Measurements from ENCODE around the gene RNF220.

The RNF220 gene

DNA sequence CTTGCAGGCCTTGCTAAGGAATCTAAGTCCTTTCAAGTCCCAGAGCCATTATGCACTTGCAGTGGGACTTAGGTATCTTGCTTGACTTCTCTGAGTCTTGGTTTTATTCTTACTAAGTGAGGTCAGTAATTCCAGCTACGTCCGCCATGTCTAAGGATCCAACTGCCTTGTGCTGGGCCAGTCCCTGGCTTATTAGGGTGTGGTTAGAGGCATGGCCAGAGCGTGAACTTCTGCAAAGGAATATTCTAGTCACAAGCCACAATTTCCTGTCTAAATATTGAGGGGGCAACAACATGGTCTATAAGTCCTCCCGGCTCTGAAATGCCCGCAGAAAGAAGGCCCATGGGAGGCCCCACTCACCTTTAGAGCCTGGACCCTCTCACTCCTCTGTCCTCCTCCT lies 186.3 kb downstream of the RNF220 start:
- no peak for DNase-seq

DNA sequence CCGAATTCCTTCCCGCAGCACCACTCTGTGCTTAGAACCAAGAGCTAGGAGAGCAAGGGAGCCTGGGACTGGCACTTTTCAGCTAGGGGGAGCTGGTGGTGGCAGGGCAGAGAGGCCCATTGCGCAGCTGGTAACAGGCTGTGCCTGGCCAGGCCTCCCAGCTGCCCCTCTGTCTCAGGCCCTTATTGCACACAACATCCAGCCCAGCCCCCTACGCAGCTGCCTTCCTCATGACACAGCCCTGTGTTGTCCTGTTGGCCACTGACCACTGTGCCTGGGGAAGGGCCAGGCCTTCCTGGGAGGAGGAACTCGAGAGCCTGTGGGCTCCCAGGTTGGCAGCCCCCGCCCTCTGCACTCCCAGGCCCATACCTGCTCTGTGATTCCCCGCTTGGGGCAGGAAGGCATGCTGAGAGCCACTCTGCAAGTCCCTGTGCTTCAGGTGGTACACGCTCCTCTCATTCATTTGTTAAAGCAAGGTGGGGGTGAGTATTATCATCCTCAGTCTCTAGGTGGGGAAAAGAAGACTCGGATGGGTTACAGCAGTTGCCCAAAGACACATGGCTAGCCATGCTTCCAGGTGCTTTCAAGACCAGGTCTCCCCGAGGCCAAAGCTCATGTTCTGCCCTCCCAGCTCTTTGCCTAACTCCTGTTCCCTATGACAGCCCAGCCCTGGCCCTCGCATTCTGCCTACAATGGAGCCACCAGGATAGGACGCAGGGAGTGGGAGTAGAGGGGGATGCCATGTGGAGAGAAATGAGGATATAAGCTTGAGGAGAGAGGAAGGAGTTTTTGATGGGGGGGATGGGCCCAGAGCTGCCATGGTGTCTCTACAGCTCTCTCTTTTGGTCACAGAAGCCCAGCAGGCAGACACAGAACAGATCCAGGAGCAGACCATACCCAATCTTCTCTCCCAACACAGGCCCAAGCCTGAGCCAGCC lies 187.4 kb downstream of the RNF220 start:
- no peak for DNase-seq

DNA sequence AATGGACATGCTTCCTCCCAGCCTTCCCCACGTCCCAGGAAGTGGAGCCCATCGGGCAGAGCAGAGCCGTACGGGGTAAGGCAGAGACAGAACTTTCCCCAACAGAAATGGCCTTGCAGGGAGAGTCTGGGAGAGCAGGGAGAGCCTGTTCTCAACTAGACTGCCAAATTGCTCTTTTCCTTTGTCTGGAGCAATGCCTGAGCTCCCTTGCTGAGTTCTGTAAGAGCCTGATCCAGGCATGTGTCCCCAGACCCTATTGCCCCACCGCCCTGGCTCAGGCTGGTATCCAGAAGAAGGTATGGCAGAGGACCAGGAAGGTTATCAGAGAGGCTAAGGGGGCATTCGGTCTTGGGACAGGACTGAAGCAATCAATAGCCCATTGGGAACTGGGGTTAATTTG lies 189.3 kb downstream of the RNF220 start:
- DNase-seq, result no peak

DNA sequence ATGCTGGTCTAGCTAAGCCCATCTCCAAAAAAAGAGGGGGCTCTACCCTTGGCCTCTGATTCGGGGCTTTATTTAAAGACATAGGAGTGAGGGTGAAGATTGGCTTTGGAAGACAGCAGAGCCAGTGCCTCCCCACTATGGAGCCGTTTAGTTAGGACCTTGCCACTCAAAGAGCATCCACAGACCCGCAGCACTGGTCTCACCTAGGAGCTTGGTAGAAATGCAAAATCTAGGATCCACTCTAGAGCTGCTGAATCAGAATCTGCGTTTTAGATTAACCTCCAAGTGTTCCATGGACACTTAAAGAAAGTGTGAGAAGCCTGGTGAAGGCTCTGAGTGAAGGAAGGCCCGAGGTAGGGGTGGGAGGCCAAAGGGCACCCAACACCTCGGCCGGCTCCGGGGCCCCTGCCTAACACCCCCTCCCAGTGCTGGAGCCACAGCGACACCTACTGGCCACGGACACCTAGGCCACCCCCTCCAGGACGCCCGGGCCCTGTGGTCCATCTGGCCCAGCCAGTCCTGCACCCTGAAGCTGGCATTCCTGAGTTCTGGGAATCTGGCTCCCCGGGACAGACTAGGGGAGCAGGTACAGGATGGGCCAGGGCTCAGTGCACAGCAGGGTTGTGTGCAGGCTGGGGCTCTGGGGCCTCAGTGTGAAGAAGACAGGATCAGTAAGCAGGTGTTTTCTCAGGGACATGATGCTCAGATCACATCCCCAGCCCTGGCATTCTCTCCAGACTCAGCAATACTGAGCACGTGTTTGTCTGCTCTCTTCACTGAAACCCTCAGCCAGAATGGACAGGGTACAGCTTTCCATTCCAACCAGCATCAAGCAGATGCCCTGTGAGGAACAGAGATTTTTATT lies 190.0 kb downstream of the RNF220 start:
- peak; percentile 29 for DNase-seq

DNA sequence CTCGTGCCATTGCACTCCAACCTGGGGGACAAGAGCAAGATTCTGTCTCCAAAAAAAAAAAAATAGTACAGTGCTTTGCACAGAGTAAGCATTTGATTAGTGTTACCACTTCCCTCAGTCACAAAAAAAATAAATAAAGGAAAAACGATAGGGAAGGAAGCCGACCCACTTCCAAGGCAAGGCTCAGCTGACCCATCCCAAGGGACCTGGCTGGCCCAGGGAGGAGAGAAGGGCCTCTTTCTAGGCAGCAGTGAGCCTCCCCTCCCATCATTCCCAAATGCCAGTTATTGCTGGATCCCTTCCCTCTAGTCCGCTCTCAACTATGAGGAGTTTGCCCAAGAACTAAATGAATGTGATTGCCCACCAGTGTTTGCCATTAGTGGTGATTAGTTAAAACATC lies 191.5 kb downstream of the RNF220 start:
- no peak for DNase-seq

DNA sequence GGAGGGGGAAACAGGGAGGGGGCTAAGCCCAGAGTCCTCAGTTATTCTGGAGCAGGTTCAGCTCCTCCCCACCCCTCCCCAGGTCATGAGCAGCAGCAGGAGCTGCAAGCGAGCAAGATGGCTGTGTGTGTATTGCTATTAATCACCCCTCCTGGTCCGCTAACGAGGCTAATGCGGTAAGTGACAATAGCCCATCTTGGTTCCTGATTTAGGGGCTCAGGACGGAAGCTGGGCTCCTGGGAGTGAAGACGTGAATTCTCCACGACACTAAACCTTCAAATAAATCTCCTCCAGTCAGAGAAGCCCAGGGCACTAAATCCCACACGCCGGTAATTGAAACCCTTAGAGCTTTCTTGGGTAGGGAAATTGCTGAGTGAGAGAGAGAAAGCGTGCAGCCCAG lies 193.1 kb downstream of the RNF220 start:
- DNase-seq, result no peak

DNA sequence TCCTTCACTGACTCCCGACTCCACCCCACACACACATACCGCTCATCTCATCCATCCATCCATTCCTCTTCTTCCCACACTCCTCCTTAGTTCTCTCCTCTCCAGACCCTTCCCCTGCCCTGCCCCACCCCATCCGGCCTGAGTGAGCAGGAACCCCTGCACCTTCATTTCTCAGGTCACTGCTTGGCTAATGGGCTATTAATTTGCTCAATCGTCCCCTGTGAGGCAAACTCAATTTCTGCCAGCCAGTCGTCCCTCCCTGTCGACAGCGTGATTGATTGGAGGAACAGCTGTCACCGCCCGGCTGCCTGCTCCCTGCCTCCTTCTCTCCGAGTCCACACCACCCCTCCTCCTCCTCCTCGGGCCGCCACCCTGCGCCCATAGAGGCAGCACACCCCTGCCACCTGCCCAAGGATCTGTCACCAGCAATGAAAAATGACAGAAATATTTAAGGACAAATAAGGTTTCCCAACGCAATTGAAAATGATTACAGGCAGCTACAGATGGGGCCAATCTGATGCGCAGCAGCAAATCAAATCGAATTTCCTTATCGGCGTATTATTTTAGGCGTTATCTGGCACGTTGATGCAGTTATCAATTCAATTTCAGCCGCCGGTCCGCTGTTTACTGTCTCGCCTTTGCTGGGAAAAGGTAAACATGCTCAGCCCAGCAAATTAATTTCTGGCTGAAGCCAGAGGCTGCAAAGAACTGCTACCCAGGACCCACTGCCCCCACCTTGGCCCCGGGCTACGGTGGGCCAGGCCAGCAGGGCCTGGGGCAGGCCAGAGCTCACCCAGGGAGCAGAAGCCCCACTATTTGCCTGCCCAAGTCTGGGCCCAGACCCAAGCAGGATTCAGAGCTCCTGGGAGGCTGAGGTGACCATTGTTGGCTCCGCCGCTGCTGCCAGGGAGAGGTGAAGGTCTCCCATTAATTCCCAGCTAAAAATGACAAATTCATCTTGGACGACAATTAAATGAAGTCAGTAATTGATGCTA lies 197.9 kb downstream of the RNF220 start:
- no peak for DNase-seq

DNA sequence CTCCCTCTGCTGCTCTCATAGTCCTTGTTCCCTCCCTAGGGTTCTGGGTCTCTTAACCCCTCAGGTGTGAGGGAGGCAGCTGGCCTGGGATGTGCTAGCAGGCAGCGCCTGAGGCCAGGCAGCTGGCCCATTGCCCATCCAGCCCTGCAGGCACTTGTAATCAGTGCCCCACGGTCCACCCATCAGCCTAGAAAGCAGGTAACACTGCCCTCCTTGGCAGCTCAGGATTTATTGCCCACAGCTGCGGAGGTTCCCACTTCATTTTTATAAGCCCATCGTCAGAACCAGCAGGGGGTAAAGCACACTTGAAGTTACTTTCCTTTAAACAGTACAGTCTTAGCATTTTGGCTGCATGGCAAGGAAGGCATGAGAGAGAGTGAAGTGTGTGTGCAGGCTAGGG lies 198.7 kb downstream of the RNF220 start:
- no peak for DNase-seq

DNA sequence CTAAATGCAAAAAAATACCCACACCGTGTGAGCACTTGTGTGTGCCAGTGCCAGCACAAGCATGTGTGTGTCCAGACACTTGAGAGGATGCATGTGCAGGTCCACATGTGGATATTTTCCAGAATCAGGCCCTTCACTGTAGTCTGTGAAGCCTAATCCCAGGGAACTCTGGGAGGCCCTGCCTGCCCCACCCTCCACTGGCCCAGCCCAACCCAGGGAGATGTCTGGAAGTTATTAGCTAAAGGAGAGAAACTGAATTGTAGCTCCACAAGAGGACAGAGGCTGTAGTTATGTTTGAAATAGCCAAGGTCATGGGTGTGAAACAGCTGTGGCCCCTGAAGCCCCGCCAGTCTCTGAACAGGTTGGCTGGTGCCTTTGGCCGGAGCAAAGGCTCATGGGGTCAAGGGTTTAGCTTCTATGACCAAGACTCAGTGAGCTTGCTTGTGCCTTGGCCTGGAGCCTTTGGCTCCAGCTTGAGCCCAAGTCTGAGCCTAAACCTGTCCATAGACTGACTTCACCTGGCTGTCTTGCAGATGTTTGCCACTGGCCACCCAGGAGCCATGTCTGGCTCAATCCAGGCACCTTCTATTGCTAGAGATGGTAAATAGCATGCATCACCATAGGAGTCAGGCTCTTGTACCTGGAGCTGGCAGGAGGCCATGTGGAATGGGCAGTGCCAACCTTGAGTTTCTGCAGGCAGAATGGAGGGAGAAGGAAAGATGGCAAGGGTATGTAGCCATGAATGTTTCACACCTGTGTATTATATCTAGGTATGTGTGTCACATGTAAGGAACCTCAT lies 199.3 kb downstream of the RNF220 start:
- no peak for DNase-seq

DNA sequence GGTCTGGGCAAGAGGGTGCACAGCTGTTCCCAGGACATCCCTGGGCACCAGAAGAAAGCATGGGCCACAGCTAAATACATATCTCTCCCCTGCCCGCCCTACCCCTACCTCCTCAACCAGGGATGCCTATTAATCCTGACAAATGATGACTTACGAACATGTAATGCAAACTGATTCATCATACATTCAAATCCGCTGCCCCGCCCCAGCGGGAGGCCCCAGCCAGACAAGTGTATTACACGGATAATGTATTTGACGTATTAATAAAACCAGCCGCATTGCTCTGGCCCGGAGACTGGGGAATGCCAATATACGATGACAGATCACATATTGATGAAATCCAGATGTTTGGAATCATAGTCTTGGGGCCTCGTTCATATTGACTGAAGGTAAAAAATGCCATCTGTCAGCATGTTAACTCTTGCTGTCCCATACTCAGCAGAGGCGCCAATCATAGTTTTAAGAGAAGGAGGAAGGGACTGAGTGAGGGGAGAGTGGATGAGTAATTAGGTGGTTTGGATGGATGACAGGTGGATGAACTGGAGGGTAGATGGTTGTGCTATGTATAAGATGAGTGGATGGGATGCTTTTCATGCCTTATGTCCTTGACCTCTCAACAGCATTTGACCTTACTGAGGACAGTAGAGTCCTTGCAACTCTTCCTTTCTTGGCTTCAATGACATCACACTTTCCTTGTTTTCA lies 201.0 kb downstream of the RNF220 start:
- DNase-seq, result no peak

DNA sequence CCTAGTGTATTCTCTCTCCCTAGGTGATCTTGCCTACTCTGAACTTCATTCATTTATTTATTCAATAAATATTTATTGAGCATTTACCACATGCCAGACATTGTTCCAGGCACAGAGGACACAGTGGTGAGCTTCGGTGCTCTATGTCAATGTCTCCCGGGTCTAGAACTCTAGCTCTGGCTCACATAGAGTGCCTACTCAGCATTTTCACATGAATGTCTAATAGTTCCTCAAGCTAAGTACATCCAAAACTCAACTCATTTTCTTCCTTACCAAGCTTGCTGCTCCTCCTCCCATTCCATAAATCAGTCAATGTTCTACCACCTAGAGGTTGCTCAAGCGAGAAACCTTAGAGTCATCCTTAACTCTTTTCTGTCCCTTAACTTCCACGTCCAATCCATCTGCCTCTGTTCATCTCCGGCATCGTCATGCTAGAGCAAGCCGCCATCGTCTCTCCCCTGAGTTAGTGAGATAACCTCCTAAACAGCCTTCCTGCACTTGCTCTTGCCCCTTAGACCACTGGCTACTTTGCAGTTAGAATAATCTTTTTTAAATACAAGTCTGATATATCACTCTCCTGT lies 201.7 kb downstream of the RNF220 start:
- DNase-seq, result no peak

DNA sequence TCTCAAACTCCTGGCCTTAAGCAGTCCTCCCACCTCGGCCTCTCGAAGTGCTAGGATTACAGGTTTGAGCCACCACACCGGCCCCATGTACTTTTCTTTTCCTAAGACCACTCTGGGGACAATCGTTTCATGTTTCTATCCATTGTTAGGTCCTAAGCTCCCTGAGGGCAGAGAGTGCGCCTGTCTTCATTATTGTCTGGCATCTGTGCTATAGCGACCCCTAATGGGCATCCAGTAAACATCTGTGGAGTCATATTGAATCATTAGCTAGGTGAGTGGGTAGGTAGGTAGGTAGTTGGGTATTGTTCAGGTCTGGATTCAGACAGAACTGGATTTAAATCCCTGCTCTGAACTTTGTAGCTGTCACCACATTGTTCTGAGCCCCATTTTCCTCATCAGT lies 203.1 kb downstream of the RNF220 start:
- DNase-seq, result no peak

DNA sequence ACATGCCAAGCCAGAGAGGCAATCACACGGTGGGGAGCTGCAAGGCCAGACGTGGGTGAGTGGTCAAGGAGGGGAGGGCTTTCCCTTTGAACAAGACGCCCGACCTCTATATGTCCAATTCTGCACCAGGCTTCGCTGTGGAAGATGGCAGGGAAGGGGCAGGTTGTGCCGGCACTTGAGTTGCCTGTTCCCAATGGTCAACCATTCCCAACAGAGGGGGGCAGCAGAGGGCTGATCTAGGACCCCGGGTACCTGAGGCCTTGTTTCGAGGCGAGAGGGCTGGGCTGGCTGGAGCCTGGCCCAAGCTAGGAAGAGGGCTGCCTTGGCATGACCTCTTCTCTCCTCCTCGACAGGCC lies 204.3 kb downstream of the RNF220 start:
- DNase-seq, result peak; percentile 44

DNA sequence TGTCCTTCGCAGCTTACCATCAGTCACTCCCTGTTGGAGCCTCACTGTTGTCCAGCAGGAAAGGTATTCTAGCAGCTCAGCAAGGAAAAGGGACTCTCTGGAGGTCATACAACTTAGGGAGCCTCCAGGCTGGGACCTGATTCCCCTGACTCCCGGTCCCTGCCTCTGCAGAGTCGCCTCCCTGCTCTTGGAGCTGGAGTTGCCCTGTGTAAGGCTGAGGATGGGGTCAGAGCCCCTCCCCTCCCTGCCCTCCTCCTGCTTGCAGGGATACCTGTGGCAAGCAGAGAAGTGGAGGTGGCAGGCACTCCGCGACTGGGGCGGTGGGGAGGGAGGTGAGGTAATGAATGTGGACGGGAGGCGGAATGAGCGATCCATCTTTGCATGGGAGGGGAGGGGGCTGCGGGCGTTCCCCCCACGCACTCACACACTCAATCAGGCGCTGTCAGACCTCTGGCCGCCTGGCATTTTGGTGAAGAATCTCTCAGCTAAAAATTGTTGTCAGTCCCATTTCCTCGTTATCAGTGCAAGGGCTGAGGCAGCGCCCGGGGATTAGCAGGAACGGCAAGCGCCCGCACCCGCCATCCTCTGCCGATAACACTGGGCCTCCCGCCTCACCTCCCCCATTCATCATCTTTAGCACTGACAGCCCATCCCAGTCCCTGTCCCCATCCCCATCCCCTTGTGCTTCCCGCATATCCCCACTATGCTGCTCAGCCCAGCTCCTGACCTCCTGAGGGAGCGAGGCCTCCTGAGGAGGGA lies 204.9 kb downstream of the RNF220 start:
- no peak for DNase-seq

DNA sequence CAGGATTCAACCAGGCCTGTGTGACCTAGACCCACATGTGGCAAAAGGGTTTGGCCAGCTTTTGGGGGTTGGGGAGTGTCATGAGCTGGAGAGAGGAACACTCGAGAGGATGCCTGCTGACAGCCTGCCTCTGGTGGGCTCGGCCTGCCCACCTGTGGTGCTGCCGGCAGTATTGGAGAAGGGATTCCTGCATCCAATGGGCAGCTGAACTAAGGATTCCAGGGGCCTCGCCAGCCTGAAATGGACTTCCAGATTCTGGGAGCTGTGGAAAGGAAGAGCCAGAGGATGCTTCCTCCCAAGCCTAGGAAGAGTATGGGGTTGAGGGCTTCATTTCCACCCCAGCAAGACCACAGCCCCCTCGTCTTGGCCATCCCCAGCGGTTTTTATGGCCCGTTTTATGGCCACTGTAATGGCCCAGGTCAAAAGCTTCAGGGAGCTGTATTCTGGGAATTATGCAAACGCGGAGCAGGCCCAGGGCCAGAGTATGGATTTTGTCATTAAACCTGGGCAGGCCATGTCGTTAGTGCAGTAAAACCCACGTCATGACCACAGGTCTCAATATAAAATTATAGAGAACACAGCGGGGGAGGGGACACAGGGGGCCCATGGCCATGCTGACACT lies 205.6 kb downstream of the RNF220 start:
- DNase-seq, result no peak

DNA sequence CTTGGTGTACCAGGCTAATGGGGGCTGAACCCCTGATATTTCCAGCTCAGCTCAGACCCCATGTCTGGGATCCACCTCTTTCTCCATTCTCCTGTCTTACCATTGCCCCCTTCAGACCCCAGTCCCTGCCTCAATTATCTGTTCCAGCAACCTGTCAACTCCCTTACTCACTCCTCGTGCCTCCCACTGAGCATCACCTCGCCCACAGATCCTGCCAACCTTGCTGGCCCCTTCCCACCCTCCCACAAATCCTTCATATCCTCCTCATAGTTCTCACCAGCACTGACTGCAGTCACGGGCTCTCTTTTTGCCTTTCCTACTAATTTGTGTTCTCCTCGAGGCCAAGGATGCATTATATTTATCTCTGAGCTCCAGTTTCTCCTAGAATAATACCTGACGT lies 206.4 kb downstream of the RNF220 start:
- no peak for DNase-seq

DNA sequence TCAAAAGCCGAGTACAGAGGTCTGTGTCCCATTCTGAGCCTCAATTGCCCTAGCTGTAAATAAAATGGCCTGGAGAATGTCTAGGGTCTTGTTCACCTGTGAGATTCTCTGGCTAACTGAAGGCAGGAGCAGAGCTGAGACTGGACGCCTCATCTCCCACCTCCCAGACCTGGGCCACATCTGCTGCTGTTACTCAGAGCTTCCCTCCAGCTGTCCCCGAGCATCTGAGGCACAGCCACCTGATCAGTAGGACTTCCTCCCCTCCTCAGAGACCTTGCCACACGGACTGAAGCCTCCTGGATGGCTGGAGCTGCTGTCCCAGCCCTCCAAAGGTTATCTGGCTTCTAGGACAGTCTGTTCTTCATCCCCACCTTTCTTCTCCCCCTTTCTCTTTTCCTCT lies 206.8 kb downstream of the RNF220 start:
- no peak for DNase-seq

DNA sequence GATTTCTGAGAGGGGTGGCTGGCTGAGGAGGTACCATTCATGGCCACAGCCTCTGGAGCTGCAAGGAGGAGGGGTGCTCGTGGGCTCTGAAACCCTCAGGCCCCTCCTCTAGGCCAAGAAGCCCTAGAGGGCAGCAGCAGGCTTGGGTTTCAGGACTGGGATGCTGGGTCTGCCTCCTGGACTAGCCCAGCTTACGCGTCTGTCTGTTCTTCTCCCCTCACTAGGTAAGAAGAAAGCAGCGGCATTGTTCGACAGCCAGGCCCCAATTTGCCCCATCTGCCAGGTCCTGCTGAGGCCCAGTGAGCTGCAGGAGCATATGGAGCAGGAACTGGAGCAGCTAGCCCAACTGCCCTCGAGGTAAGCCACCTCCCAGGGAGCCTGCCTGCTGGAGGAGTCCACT lies 208.9 kb downstream of the RNF220 start:
- DNase-seq, result no peak

DNA sequence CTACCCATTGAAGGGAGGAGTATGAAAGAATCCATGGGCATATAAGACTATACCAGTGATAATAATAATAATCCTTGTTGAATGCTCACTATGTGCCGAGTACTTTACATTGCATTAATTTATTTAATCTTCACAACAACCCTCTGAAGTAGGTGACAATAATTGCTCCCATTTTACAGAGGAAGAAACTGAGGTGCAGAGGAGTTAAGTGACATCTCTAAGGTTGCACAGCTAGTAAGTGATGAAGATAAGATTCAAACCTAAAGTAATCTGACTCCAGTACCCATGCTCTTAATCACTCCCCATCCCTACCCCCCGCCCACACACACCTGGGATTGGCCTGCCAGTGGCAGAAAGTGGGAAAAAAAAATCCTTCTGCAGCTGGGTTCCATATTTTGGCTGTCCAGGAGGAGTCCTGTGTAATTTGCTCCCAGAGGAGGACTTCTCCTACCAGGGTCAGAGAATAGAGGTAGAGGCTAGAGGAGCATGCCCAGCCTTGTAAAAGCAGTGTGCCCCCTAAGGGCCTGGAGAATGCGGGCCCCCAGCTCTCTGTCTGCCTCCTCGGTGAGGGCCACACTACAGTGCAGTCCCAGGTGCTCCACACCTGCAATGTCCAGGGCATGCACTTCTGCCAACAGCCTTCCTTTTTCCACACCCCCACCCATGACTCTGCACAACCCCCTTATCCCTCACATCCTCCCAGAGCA lies 211.4 kb downstream of the RNF220 start:
- no peak for DNase-seq

Measured in HCEC 1CT (cell line).